Common myeloid progenitor, CD34-positive (primary cell): ENCODE data around the gene FAH.

Source experiments
- CTCF ChIA-PET: fragments of 350-600 bp; sonication (Branson Sonifier 250); formaldehyde crosslinking; loops from one replicate; lab custom pipeline; 2021; ENCODE audit warnings: antibody characterized with exemption; lab: Charles Lee
- POLR2A ChIA-PET: fragments of 350-600 bp; sonication (Branson Sonifier 250); formaldehyde crosslinking; loops from one replicate; lab custom pipeline; 2021; ENCODE audit warnings: antibody characterized with exemption; lab: Charles Lee
- DNase-seq, 3 donors: peaks; one replicate each; pipeline versions ENCODE4 v3.0.0 to v3.0.0-alpha.2; 2013
- H3K27ac ChIP-seq, 2 experiments: 1 replicate in 1 of 2; 2 replicates in 1 of 2; pipeline ENCODE4 v1.7.0; 2013; ENCODE audit warnings: inconsistent platforms in 2 of 2, low read length in 2 of 2, mild to moderate bottlenecking in 2 of 2, low read depth in 1 of 2, moderate library complexity in 1 of 2; ENCODE audit not compliant: severe bottlenecking in 2 of 2, insufficient read depth in 1 of 2, poor library complexity in 1 of 2
- H3K27me3 ChIP-seq, 5 experiments: replicated peaks in 2 of 5; 1 replicate in 3 of 5; 2 replicates in 2 of 5; pipeline versions ENCODE4 v1.6.1 to v1.7.0; 2013; ENCODE audit warnings: low read length in 4 of 5, mild to moderate bottlenecking in 2 of 5, moderate library complexity in 2 of 5, inconsistent platforms in 1 of 5; ENCODE audit not compliant: insufficient read depth in 5 of 5, control insufficient read depth in 4 of 5
- H3K36me3 ChIP-seq, 4 experiments: 1 replicate in 2 of 4; 2 replicates in 2 of 4; pipeline versions ENCODE4 v1.6.1 to v1.7.0; 2013; ENCODE audit warnings: low read length in 3 of 4, control low read depth in 1 of 4, mild to moderate bottlenecking in 1 of 4; ENCODE audit not compliant: control insufficient read depth in 4 of 4, insufficient read depth in 4 of 4
- H3K4me1 ChIP-seq, 4 experiments: 1 replicate in 3 of 4; 2 replicates in 1 of 4; pipeline versions ENCODE4 v1.6.1 to v1.7.1; 2013; ENCODE audit warnings: low read length in 3 of 4, mild to moderate bottlenecking in 3 of 4, control low read depth in 1 of 4, inconsistent platforms in 1 of 4, moderate library complexity in 1 of 4; ENCODE audit not compliant: control insufficient read depth in 4 of 4, insufficient read depth in 4 of 4; ENCODE audit errors: control extremely low read depth in 1 of 4
- H3K4me3 ChIP-seq, 7 experiments: 1 replicate in 4 of 7; 2 replicates in 3 of 7; pipeline versions ENCODE4 v1.5.1 to v1.7.0; 2013; ENCODE audit warnings: mild to moderate bottlenecking in 7 of 7, low read length in 6 of 7, moderate library complexity in 6 of 7, inconsistent platforms in 2 of 7, low read depth in 2 of 7, control low read depth in 1 of 7; ENCODE audit not compliant: insufficient read depth in 4 of 7, control insufficient read depth in 1 of 7; ENCODE audit errors: extremely low read depth in 1 of 7
- H3K9me3 ChIP-seq, 5 experiments: 1 replicate in 4 of 5; 2 replicates in 1 of 5; pipeline versions ENCODE4 v1.6.1 to v1.7.1; 2013; ENCODE audit warnings: low read length in 4 of 5, mild to moderate bottlenecking in 2 of 5, inconsistent platforms in 1 of 5, low read depth in 1 of 5, moderate library complexity in 1 of 5; ENCODE audit not compliant: control insufficient read depth in 4 of 5, insufficient read depth in 2 of 5; ENCODE audit errors: control extremely low read depth in 1 of 5
- WGBS: methylation state at CpG from one replicate; pipeline ENCODE4 v1.1.5; 2013; ENCODE audit not compliant: insufficient coverage; 5-methylcytosine and 5-hydroxymethylcytosine counted together

The FAH gene

DNA sequence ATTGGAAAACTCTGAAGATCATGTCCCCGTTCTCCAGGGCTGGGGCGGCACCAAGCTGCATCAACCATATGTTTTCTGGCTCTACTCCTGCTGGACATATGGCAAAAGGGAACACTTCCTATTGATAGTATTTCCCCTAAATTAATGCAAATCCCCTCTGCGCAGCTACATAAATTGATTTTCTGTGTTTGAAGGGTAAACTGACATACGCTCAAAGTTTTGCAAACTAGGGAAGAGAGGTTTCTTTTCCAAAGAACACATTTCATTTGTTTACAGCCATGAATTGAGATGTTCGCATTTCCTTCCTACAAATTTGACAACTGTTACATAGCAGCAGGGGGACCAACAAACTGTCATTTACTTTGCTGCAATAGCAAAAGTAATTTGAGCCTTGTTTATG lies 63.3 kb downstream of the FAH start:
- DNase-seq, result no peak
- ChIA-PET CTCF (no interaction called here), POLR2A (no interaction called here)
- 100% methylated on average over 1 of the region's 5 CpGs for WGBS
- peaks cover 0 to 3% (median 0%) of the 10 kb centered on the region in 5 experiments for H3K9me3 ChIP-seq
- H3K4me1 ChIP-seq, result no peaks in the 10 kb centered on the region
- H3K27ac ChIP-seq, result no peak overlapping the region
- H3K36me3 ChIP-seq, result no peaks in the 10 kb centered on the region
- H3K4me3 ChIP-seq, result no peak overlapping the region
- H3K27me3 ChIP-seq, result no peaks in the 10 kb centered on the region

DNA sequence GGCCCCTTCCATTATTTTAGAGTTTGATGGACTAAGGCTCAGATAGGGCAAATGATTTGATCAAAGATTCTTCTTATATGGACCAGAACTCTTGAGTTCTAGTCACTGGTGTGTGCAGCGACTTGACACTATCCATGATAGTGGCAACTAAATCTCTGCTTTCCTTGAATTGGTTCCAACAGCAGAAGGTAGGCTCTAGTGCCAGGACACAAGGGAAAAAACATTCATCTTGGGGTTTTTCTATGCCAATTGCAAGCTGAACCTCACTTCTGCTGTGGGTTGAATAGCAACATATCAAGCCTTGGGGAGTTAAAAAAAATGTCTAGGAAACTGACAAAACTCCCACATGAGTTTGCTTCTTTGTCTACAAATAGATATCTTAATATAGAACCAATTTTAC lies 64.1 kb downstream of the FAH start:
- Histone ChIP-seq H3K9me3 (peaks cover 0 to 3% (median 0%) of the 10 kb centered on the region in 5 experiments), H3K27me3 (no peaks in the 10 kb centered on the region), H3K27ac (no peak overlapping the region), H3K4me1 (no peaks in the 10 kb centered on the region), H3K36me3 (no peaks in the 10 kb centered on the region), H3K4me3 (no peak overlapping the region)
- CTCF ChIA-PET, result no interaction called here
- DNase-seq, result no peak
- WGBS, result 100% methylated on average over 1 of the region's 1 CpG
- POLR2A ChIA-PET, result no interaction called here

DNA sequence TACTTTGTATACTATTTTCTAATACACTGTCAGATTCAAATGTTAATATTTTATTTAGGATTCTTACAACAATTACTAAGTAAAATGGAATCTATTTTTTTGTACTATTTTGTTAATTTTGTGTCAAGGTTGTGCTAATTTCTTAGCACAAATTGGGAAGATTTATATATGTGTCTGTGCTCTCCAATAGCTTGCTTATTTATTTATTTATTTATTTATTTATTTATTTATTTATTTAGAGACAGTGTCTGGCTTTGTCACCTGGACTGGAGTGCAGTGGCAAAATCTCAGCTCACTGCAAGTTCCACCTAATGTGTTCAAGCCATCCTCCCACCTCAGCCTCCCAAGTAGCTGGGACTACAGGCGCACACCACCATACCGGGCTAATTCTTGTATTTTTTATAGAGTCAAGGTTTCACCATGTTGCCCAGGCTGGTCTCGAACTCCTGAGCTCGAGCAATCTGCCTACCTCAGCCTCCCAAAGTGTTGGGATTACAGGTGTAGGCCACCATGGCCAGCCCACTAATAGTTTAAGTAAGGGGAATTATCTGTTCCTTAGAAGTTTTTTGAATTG lies 64.6 kb downstream of the FAH start:
- POLR2A ChIA-PET, result no interaction called here
- Histone ChIP-seq H3K4me1 (no peaks in the 10 kb centered on the region), H3K27me3 (no peaks in the 10 kb centered on the region), H3K4me3 (no peak overlapping the region), H3K9me3 (peaks cover 0 to 3% (median 0%) of the 10 kb centered on the region in 5 experiments), H3K27ac (no peak overlapping the region), H3K36me3 (no peaks in the 10 kb centered on the region)
- CTCF ChIA-PET, result no interaction called here
- DNase-seq, result no peak
- WGBS, result 100% methylated on average over 1 of the region's 4 CpGs

DNA sequence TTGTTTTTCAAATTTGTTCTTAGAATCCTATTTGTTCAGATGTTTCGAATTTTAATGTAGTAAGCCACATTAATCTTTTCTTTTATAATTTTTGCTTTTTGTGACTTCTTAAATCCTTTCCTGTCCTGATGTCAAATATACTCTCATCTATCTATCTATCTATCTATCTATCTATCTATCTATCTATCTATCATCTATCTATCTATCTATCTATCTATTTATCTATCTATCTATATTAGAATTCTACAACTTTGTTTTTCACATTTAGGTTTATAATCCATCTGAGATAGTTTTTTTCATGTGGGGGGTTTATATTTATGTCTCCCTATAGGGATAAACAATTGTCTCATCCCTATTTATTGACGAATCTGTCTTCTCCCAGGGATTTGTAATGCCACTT lies 67.2 kb downstream of the FAH start:
- no peak for DNase-seq
- H3K27me3 ChIP-seq, result no peaks in the 10 kb centered on the region
- ChIA-PET CTCF (no interaction called here), POLR2A (no interaction called here)
- no peaks in the 10 kb centered on the region for H3K4me1 ChIP-seq
- WGBS, result no CpG with 5 or more reads among the region's 2 CpGs
- H3K4me3 ChIP-seq, result no peak overlapping the region
- H3K36me3 ChIP-seq, result no peaks in the 10 kb centered on the region
- no peak overlapping the region for H3K27ac ChIP-seq
- H3K9me3 ChIP-seq, result peaks cover 0 to 4% (median 0%) of the 10 kb centered on the region in 5 experiments

DNA sequence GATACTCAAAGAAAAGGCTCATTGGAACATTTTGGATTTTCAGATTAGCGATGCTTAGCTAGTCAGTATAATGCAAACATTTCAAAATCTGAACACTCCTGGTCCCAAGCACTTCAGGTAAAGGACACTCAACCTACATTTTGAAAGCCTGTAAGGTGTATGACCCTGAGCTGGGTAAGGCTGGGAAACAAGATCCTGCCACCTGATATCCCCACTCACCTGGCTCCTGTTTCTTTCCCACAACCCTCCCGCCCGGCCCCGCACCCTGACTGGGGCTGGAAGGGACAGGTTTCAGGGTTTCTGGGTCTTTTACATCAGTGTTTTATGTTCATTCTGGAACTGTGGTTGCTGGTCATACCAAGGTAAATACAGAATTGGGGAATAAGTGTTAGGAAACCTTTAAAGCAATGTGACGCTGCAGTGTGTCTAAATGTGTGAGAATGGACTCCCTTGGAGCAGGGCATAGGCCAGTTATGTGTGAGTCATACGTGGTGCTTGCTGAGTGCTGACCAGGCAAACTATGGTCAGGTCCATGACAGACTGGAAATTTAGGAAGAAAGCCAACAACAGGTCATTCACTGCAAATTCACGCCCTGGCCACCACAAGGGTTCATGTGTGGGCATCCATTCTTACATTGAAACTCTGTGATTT lies 76.3 kb downstream of the FAH start:
- POLR2A ChIA-PET, result no interaction called here
- Histone ChIP-seq H3K4me1 (no peaks in the 10 kb centered on the region), H3K36me3 (no peaks in the 10 kb centered on the region), H3K27me3 (peaks cover 0 to 17% (median 0%) of the 10 kb centered on the region in 5 experiments), H3K27ac (no peak overlapping the region), H3K4me3 (no peak overlapping the region), H3K9me3 (peaks cover 0 to 8% (median 0%) of the 10 kb centered on the region in 5 experiments)
- CTCF ChIA-PET, result interaction anchor here (1.0 kb wide), 1 partner anchor 37 kb away, joined by 3 read pairs; no protein-coding TSS in a partner anchor
- 100% methylated on average over 7 of the region's 7 CpGs for WGBS
- DNase-seq, result no peak

DNA sequence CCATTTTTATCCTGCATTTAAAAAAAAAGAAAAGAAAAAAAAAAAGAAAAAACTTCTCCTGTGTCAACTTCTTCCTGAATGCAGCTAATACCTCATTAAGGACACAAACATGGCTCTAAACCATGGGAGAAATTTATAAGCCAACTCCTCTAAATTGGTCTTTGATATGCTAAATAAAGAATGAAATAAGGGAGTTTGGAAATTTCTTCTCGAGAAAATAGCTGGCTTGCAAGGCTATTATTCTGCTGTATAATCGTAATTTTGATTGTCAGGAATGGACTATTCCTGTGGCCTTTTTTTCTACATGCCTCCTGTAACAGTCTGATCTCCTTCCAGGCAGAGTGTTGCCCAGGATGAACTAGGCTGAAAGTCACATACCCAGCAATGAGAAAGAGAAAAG lies 78.6 kb downstream of the FAH start:
- DNase-seq, result no peak
- Histone ChIP-seq H3K4me3 (no peak overlapping the region), H3K4me1 (no peaks in the 10 kb centered on the region), H3K9me3 (no peaks in the 10 kb centered on the region), H3K27ac (no peak overlapping the region), H3K36me3 (no peaks in the 10 kb centered on the region), H3K27me3 (peaks cover 0 to 17% (median 0%) of the 10 kb centered on the region in 5 experiments)
- ChIA-PET POLR2A (no interaction called here), CTCF (interaction anchor here (1.7 kb wide), 1 partner anchor 10 kb away, joined by 3 read pairs; no protein-coding TSS in a partner anchor)
- 92% methylated on average over 2 of the region's 2 CpGs for WGBS

DNA sequence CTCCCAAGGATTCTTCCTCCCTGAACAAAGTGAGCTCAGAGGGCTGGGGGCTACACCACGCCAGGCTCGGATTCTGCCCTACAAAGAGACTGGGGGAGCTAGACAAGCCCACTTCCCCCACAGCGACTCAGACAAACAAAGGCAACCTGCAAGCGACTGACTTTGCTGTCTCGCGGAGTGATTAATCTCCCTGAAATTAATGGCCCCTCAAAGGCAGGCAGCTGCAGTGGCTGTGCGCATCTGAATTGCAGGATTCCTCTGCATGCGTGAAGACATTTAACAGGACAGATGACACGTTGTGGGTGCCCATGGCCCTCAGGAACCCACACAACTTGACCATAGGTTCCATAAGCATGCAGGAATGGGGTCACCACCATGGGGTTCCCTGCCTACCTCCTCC lies 80.8 kb downstream of the FAH start:
- ChIA-PET CTCF (no interaction called here), POLR2A (no interaction called here)
- Histone ChIP-seq H3K27ac (no peak overlapping the region), H3K4me1 (no peaks in the 10 kb centered on the region), H3K9me3 (no peaks in the 10 kb centered on the region), H3K4me3 (no peak overlapping the region), H3K36me3 (no peaks in the 10 kb centered on the region), H3K27me3 (peaks cover 0 to 17% (median 0%) of the 10 kb centered on the region in 5 experiments)
- no peak for DNase-seq
- WGBS, result 71% methylated on average over 9 of the region's 9 CpGs
